NCI-H146 treated with DMSO at 0.1 percent for 48 hours (cell line): ENCODE measurements around the gene TMEM231.
"Not testable (repeated sequence)": the region's sequence is repeated elsewhere in the genome, so short reads cannot be mapped to it uniquely, and the experiment has no call there.

Experiments used
- DNase-seq: peaks from one replicate; lab custom pipeline; 2025; ENCODE audit not compliant: unreplicated experiment; lab: John Stamatoyannopoulos, UW

TMEM231 gene

GRCh38 chr16:75567911-75568310, 11.9 kb upstream of the TMEM231 start:
- no peak for DNase-seq

GRCh38 chr16:75566758-75567255, 10.8 kb upstream of the TMEM231 start:
- DNase-seq, result no peak

GRCh38 chr16:75566040-75566757, 10.1 kb upstream of the TMEM231 start, which contains the start of gene GABARAPL2:
Gene GABARAPL2 (plus strand): TSS chr16:75566379. CDS start chr16:75566487, 108 bp downstream.
- peak; percentile 39 for DNase-seq

GRCh38 chr16:75565640-75566039, 9.6 kb upstream of the TMEM231 start:
- DNase-seq, result no peak

GRCh38 chr16:75559564-75560372, 3.7 kb upstream of the TMEM231 start:
- DNase-seq, result no peak

- no peak for DNase-seq
Observed at GRCh38 chr16:75558846-75559401, 2.9 kb upstream of the TMEM231 start.

- no peak for DNase-seq
Observed at GRCh38 chr16:75556431-75556950, 439 bp upstream of the TMEM231 start.

- DNase-seq, result peak; percentile 29
Observed at GRCh38 chr16:75555213-75555706, 792 bp downstream of the TMEM231 start.

GRCh38 chr16:75552951-75553350, 3.1 kb downstream of the TMEM231 start:
- DNase-seq, result no peak

- no peak for DNase-seq
Observed at GRCh38 chr16:75550211-75550662, 5.8 kb downstream of the TMEM231 start.

GRCh38 chr16:75548456-75548855, 7.6 kb downstream of the TMEM231 start:
- DNase-seq, result not testable (repeated sequence)

GRCh38 chr16:75546293-75546692, 9.8 kb downstream of the TMEM231 start:
- no peak for DNase-seq

GRCh38 chr16:75545879-75546278, 10.2 kb downstream of the TMEM231 start:
- DNase-seq, result not testable (repeated sequence)

GRCh38 chr16:75542462-75542861, 13.6 kb downstream of the TMEM231 start:
- not testable (repeated sequence) for DNase-seq

GRCh38 chr16:75541236-75541635, 14.8 kb downstream of the TMEM231 start:
- DNase-seq, result no peak

GRCh38 chr16:75538882-75539565, 17.0 kb downstream of the TMEM231 start:
- DNase-seq, result not testable (repeated sequence)

- DNase-seq, result no peak
Observed at GRCh38 chr16:75537776-75538175, 18.3 kb downstream of the TMEM231 start.

GRCh38 chr16:75535901-75536300, 20.2 kb downstream of the TMEM231 start, which contains the start of gene CHST5:
Gene CHST5 (minus strand): TSS chr16:75536108. CDS start chr16:75530384, 5,724 bp downstream.
- DNase-seq, result no peak

- DNase-seq, result no peak
Observed at GRCh38 chr16:75535211-75535843, 20.7 kb downstream of the TMEM231 start.
